Ovary (tissue), 9 donors: ENCODE data around the gene FGF6. TPM values are rescaled to one million over a fixed set of nuclear protein-coding genes. Genes with fewer than 3 reads are reported as not detected.

Experiments
- DNase-seq, 5 donors: peaks; one replicate each; pipeline ENCODE4 v3.0.0-alpha.2; 2019 to 2020
- H3K27ac ChIP-seq, 2 donors: fragments of 200-600 bp; one replicate each; pipeline versions ENCODE4 v1.5.1 to v1.8.0; 2019 to 2022
- H3K27me3 ChIP-seq: fragments of 200-600 bp; one replicate; pipeline ENCODE4 v1.8.0; 2022
- H3K36me3 ChIP-seq: fragments of 200-600 bp; sonication (generic); one replicate; pipeline ENCODE4 v1.5.1; 2019
- H3K4me1 ChIP-seq: one replicate; pipeline ENCODE4 v1.8.1; 2013; ENCODE audit warnings: mild to moderate bottlenecking, moderate library complexity; ENCODE audit not compliant: insufficient read depth
- H3K4me3 ChIP-seq: fragments of 200-600 bp; sonication (generic); one replicate; pipeline ENCODE4 v1.5.1; 2017
- H3K9me3 ChIP-seq, 2 donors: fragments of 200-600 bp in 1 of 2; sonication (generic) in 1 of 2; one replicate each; pipeline versions ENCODE4 v1.5.1 to v1.8.1; 2013 to 2019; ENCODE audit warnings: mild to moderate bottlenecking in 1 of 2, moderate library complexity in 1 of 2
- EP300 ChIP-seq: sonication (generic); formaldehyde crosslinking; IDR thresholded peaks from one replicate; pipeline ENCODE4 v1.6.1; 2017; ENCODE audit warnings: antibody characterized with exemption
- POLR2A ChIP-seq: fragments of 450-650 bp; IDR thresholded peaks from one replicate; pipeline ENCODE4 v1.6.1; 2017; ENCODE audit warnings: antibody characterized with exemption, mild to moderate bottlenecking, moderate library complexity
- WGBS, 3 donors: extraction: QIAGEN DNeasy Blood & Tissue Kit in 1 of 3; methylation state at CpG; one replicate each; pipeline versions ENCODE4 v1.1.5 to v1.1.7; 2013 to 2017; 5-methylcytosine and 5-hydroxymethylcytosine counted together
- intact Hi-C, 4 donors: fragments of 100-400 bp; cut with DNase I; formaldehyde crosslinking; loops; one replicate each; pipeline versions ENCODE4 v1.11.0 to v1.15.1; 2022 to 2023
- polyA plus RNA-seq, 2 donors: library from polyadenylated mRNA; stranded (reverse); fragments of 200-250 nt in 1 of 2; fragments of 350-450 nt in 1 of 2; fragmentation: Illumina TruSeq in 1 of 2; extraction: RNeasy Lipid Tissue Mini Kit (QIAGEN cat#74804) in 1 of 2; gene quantifications; one replicate each; pipeline ENCODE4 v1.2.3, GENCODE V29; 2013 to 2014
- total RNA-seq, 7 donors: library from RNA; depleted of rRNA in 2 of 7; stranded (reverse); fragments of >200 nt in 2 of 7; fragmentation: NEBNext Ultra II Directional in 3 of 7; extraction: Animal tissue kit (Norgen Biotek cat#: 25700) in 3 of 7; gene quantifications; one replicate each; pipeline versions ENCODE4 v1.1.0 to v1.2.4, GENCODE V29; 2016 to 2023
- TF ChIP-seq, protein P1 (sequence below), 3 donors: fragments of 450-650 bp in 2 of 3; fragments of 200-600 bp in 1 of 3; IDR thresholded peaks; one replicate each; pipeline versions ENCODE4 v1.5.1 to v1.8.0; 2016 to 2022; ENCODE audit warnings: antibody characterized with exemption in 3 of 3, mild to moderate bottlenecking in 1 of 3
- donor health status: DM: no; HTN: no; CAD: no; lungs with moderate emphysema.
- donor health status: DM: no; HTN: no; CAD: no.
- donor health status: Bipolar disorder and iron deficiency.
- donor health status: DM: yes; HTN: yes; CAD: no.
- donor health status: DM: no; HTN: no; CAD: no.
- donor health status: DM: yes; HTN: yes; CAD: no.

The FGF6 gene
- total and polyA plus RNA-seq, 9 donors = not detected

DNA sequence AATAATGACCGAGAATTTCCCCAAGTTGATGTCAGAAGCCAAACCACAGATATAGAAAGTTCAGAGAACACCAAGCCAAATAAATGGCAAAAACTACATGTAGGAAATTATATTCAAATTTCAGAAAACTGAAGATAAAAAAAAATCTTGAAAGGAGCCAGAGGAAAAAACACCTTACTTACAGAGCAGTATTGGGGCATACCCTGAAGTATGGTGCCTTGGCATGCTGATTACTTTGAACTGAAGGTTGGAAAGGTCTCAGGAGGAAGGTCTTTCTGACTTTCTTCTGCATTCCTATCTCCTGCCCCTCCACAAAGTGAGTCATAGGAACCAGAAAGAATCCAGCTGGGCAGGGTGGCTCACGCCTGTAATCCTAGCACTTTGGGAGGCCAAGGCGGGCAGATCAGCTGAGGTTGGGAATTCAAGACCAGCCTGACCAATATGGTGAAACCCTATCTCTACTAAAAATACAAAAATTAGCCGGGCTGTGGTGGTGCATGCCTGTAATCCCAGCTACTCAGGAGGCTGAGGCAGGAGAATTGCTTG is 8.8 kb upstream of the FGF6 start:
- no peak for DNase-seq
- TF ChIP-seq, protein P1, sequence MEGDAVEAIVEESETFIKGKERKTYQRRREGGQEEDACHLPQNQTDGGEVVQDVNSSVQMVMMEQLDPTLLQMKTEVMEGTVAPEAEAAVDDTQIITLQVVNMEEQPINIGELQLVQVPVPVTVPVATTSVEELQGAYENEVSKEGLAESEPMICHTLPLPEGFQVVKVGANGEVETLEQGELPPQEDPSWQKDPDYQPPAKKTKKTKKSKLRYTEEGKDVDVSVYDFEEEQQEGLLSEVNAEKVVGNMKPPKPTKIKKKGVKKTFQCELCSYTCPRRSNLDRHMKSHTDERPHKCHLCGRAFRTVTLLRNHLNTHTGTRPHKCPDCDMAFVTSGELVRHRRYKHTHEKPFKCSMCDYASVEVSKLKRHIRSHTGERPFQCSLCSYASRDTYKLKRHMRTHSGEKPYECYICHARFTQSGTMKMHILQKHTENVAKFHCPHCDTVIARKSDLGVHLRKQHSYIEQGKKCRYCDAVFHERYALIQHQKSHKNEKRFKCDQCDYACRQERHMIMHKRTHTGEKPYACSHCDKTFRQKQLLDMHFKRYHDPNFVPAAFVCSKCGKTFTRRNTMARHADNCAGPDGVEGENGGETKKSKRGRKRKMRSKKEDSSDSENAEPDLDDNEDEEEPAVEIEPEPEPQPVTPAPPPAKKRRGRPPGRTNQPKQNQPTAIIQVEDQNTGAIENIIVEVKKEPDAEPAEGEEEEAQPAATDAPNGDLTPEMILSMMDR (IDR thresholded peaks at IDR 0.05) = no peak
- no peak for TF ChIP-seq POLR2A
- no peak for TF ChIP-seq EP300
- WGBS, 3 donors = 59 to 83% (median 66%) methylated on average over 4 of the region's 4 CpGs
- H3K27ac ChIP-seq = no peak overlapping the region
- H3K27me3 ChIP-seq = no peaks in the 10 kb centered on the region
- no peaks in the 10 kb centered on the region for H3K9me3 ChIP-seq
- intact Hi-C loops = no loop called here
- no peaks in the 10 kb centered on the region for H3K4me1 ChIP-seq
- H3K36me3 ChIP-seq = no peaks in the 10 kb centered on the region
- H3K4me3 ChIP-seq = no peak overlapping the region

DNA sequence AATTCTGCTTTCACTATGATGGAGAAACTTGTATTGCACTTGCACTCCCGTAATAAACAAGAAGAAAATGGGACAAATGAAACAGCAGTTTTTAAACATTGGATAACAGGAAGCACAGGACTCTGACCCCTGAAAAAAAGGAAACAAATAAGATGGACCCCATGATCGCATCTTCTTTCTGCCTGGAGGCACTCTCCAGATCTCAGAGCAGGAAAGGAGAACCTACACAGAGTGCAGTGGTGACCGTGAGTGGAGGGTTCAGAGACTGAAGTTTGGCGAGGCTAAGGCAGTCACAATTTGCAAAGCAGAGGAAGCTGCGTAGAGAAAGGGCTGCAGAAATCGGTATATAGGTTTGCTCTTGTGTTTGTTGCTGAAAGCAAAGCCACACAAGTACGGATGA is 6.1 kb upstream of the FGF6 start:
- intact Hi-C loops = no loop called here
- TF ChIP-seq, protein P1 (IDR thresholded peaks at IDR 0.05) = no peak
- TF ChIP-seq EP300 (no peak), POLR2A (no peak)
- no peak for DNase-seq
- no peaks in the 10 kb centered on the region for H3K4me1 ChIP-seq
- H3K36me3 ChIP-seq = no peaks in the 10 kb centered on the region
- H3K27ac ChIP-seq = no peak overlapping the region
- no peaks in the 10 kb centered on the region for H3K9me3 ChIP-seq
- H3K4me3 ChIP-seq = no peak overlapping the region
- WGBS, 3 donors = 67 to 76% (median 70%) methylated on average over 7 of the region's 7 CpGs
- no peaks in the 10 kb centered on the region for H3K27me3 ChIP-seq

DNA sequence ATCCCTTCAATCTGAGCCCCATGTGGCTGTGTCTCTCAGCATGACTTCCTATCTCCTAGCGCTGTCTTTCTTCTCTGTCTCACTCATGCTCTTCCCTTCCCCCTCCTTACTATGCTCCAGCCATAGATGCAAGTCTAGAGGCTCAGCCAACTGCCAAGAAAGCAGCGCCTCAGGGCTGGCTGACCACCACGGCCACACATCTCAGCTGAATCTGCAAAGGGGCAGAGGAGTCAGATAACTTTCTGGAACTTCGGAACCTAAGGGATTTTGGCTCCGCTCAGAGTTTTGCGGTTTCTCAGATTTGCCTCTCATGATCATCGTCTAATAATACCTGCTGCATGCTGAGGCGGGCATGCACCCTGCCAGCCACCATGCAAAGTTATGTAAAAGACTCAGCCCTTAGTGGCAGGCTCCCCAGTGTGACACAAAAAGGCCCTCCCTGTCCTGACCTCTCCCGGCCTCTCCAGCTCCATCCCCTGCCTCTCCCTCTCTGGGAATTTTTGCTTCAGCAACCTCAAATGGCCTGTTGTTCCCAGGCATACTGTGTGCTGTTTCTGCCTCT is 5.0 kb upstream of the FGF6 start:
- WGBS, 3 donors = 35 to 44% (median 40%) methylated on average over 9 of the region's 9 CpGs

DNA sequence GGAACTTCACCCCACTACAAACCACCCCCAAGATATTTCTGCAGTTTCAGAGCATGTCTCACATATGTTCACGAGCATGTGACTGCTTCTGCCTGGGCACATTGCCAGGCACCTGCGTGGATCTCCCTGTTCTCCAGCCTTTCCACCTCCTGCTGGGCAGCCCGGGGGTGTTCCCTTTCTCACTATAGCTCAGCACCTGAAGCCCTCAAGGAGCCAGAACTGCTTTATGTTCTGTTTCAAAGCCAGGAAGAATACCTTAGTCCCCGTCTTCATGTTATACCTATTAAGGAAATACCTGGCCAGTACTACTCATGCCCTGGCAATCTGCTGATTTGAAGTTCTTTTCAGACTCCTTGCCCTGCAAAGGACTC is 4.2 kb upstream of the FGF6 start:
- no peak for DNase-seq
- 35 to 56% (median 38%) methylated on average over 4 of the region's 4 CpGs for WGBS, 3 donors
- H3K27ac ChIP-seq = no peak overlapping the region
- no peaks in the 10 kb centered on the region for H3K36me3 ChIP-seq
- H3K9me3 ChIP-seq = no peaks in the 10 kb centered on the region
- TF ChIP-seq, protein P1 (IDR thresholded peaks at IDR 0.05) = no peak
- TF ChIP-seq EP300 = no peak
- no peak for TF ChIP-seq POLR2A
- H3K27me3 ChIP-seq = no peaks in the 10 kb centered on the region
- H3K4me1 ChIP-seq = no peaks in the 10 kb centered on the region
- intact Hi-C loops = no loop called here
- H3K4me3 ChIP-seq = no peak overlapping the region

More for the DNA sequence above, 5.0 kb upstream of the FGF6 start:
- no peaks in the 10 kb centered on the region for H3K4me1 ChIP-seq
- H3K4me3 ChIP-seq = no peak overlapping the region
- H3K36me3 ChIP-seq = no peaks in the 10 kb centered on the region
- H3K27ac ChIP-seq = no peak overlapping the region
- TF ChIP-seq EP300 = no peak
- no peak for TF ChIP-seq POLR2A
- TF ChIP-seq, protein P1 (IDR thresholded peaks at IDR 0.05) = no peak
- intact Hi-C loops = no loop called here
- H3K9me3 ChIP-seq = no peaks in the 10 kb centered on the region
- no peaks in the 10 kb centered on the region for H3K27me3 ChIP-seq
- no peak for DNase-seq
